Keratinocyte (primary cell): ENCODE results near the gene CASK. TPM values are rescaled to one million over a fixed set of nuclear protein-coding genes. Genes with fewer than 3 reads are reported as not detected.

ENCODE experiments used
- DNase-seq: peaks from one replicate; pipeline ENCODE4 v3.0.0-alpha.2; 2011; ENCODE audit warnings: low read depth, missing footprints, low spot score
- FAIRE-seq: peaks from 2 replicates; lab custom pipeline; 2011; peaks lifted over from hg19 to GRCh38; lab: Jason Lieb, UNC
- H2AFZ ChIP-seq: 2 replicates; pipeline ENCODE4 v1.6.0; 2012; ENCODE audit warnings: low read length, control low read depth, inconsistent platforms; ENCODE audit not compliant: control insufficient read depth
- H3K27ac ChIP-seq: 2 replicates; pipeline ENCODE4 v1.5.1; 2011; ENCODE audit warnings: low read length; ENCODE audit not compliant: control insufficient read depth, insufficient read depth
- H3K27me3 ChIP-seq: 3 replicates; pipeline ENCODE4 v1.6.0; 2011; ENCODE audit warnings: low read length; ENCODE audit not compliant: control insufficient read depth, insufficient read depth; ENCODE audit errors: extremely low read depth
- H3K36me3 ChIP-seq, 2 experiments: 2 replicates in 1 of 2; 3 replicates in 1 of 2; pipeline ENCODE4 v1.5.1; 2011; ENCODE audit warnings: low read length in 2 of 2, mild to moderate bottlenecking in 1 of 2; ENCODE audit not compliant: control insufficient read depth in 2 of 2, insufficient read depth in 2 of 2; ENCODE audit errors: extremely low read depth in 1 of 2
- H3K4me1 ChIP-seq: 3 replicates; pipeline ENCODE4 v1.5.1; 2011; ENCODE audit warnings: low read length; ENCODE audit not compliant: control insufficient read depth, insufficient read depth; ENCODE audit errors: extremely low read depth
- H3K4me2 ChIP-seq: 3 replicates; pipeline ENCODE4 v1.6.0; 2011; ENCODE audit warnings: low read depth, low read length; ENCODE audit not compliant: control insufficient read depth, insufficient read depth; ENCODE audit errors: extremely low read depth
- H3K4me3 ChIP-seq, 3 experiments: fragments of 200-600 bp in 1 of 3; sonication (generic) in 1 of 3; 2 replicates in 2 of 3; 3 replicates in 1 of 3; pipeline ENCODE4 v1.5.1; 2011 to 2016; ENCODE audit warnings: low read length in 3 of 3, mild to moderate bottlenecking in 3 of 3, control low read depth in 2 of 3, inconsistent platforms in 1 of 3, low read depth in 1 of 3, mixed read lengths in 1 of 3, mixed run types in 1 of 3, moderate library complexity in 1 of 3; ENCODE audit not compliant: control insufficient read depth in 2 of 3, insufficient read depth in 2 of 3; ENCODE audit errors: extremely low read depth in 1 of 3
- H3K79me2 ChIP-seq: 2 replicates; pipeline ENCODE4 v1.6.0; 2012; ENCODE audit warnings: low read length; ENCODE audit not compliant: control insufficient read depth, insufficient read depth
- H3K9ac ChIP-seq: 3 replicates; pipeline ENCODE4 v1.6.0; 2011; ENCODE audit warnings: low read length; ENCODE audit not compliant: control insufficient read depth, insufficient read depth; ENCODE audit errors: extremely low read depth
- H3K9me1 ChIP-seq: 3 replicates; pipeline ENCODE4 v1.6.0; 2011; ENCODE audit warnings: low read length; ENCODE audit not compliant: control insufficient read depth, insufficient read depth; ENCODE audit errors: extremely low read depth
- H3K9me3 ChIP-seq: 2 replicates; pipeline ENCODE4 v1.5.1; 2012; ENCODE audit warnings: low read depth, low read length; ENCODE audit not compliant: control insufficient read depth
- H4K20me1 ChIP-seq: 3 replicates; pipeline ENCODE4 v1.6.0; 2011; ENCODE audit warnings: low read length; ENCODE audit not compliant: control insufficient read depth, insufficient read depth; ENCODE audit errors: extremely low read depth
- CTCF ChIP-seq, 3 experiments: IDR thresholded peaks in 1 of 3; conservative IDR thresholded peaks in 1 of 3; optimal IDR thresholded peaks in 1 of 3; 2 replicates in 2 of 3; 3 replicates in 1 of 3; pipeline versions ENCODE3 to v1.5.1; 2011; ENCODE audit warnings: low read length in 3 of 3, mild to moderate bottlenecking in 3 of 3, moderate library complexity in 2 of 3, control low read depth in 1 of 3, inconsistent platforms in 1 of 3; ENCODE audit not compliant: insufficient read depth in 2 of 3; ENCODE audit errors: extremely low read depth in 1 of 3
- EZH2 ChIP-seq: IDR thresholded peaks from one replicate; pipeline ENCODE4 v1.6.1; 2012; ENCODE audit warnings: inconsistent platforms, mild to moderate bottlenecking, low read length, moderate library complexity
- dilution Hi-C: fragments of 300-500 bp; cut with MboI; formaldehyde crosslinking; loops from one replicate; pipeline ENCODE4 v1.7.0; 2020; ENCODE audit warnings: low sequenced_read_pairs; ENCODE audit not compliant: extremely low pct_ligation_motif_present
- polyA plus RNA-seq, 5 experiments: library from polyadenylated mRNA; depleted of rRNA in 3 of 5; stranded (reverse) in 3 of 5; stranded (forward) in 1 of 5; unstranded in 1 of 5; fragments of >200 nt; gene quantifications; 1 replicate in 1 of 5; 2 replicates in 3 of 5; 3 replicates in 1 of 5; pipeline versions ENCODE4 v1.2.1 to v1.2.3, GENCODE V29; 2011 to 2012; ENCODE audit warnings: missing spikeins in 2 of 5, low read depth in 1 of 5, low replicate concordance in 1 of 5

The CASK gene
- polyA plus RNA-seq, 1 donor (not counting 4 experiments of a cell fraction or from before 2014, with no cell fraction given), result 33.7 TPM

GRCh38 chrX:41519468-41519867 is 403.9 kb downstream of the CASK start:
- Histone ChIP-seq H3K27me3 (no peaks in the 10 kb centered on the region), H3K9me1 (no peaks in the 10 kb centered on the region), H3K4me3 (no peak overlapping the region), H3K36me3 (no peaks in the 10 kb centered on the region), H3K79me2 (no peaks in the 10 kb centered on the region), H3K4me1 (no peaks in the 10 kb centered on the region), H3K27ac (no peak overlapping the region), H3K4me2 (no peak overlapping the region), H2AFZ (no peak overlapping the region), H3K9ac (no peak overlapping the region), H3K9me3 (no peaks in the 10 kb centered on the region), H4K20me1 (no peaks in the 10 kb centered on the region)
- dilution Hi-C loops, result no loop called here
- no peak for FAIRE-seq
- no peak for DNase-seq
- no peak for TF ChIP-seq EZH2
- no peak for TF ChIP-seq CTCF (optimal IDR thresholded peaks at IDR 0.05 in 1 of 3, IDR thresholded peaks at IDR 0.05 in 1 of 3, conservative IDR thresholded peaks at IDR 0.05 in 1 of 3; ENCODE audit: extremely low read depth in 1 of 3, insufficient read depth in 2 of 3, low read length in 3 of 3)

- dilution Hi-C loops, result no loop called here
- no peaks in the 10 kb centered on the region for H4K20me1 ChIP-seq
- H3K4me1 ChIP-seq, result no peaks in the 10 kb centered on the region
- no peaks in the 10 kb centered on the region for H3K9me1 ChIP-seq
- no peak overlapping the region for H3K4me3 ChIP-seq
- H3K9me3 ChIP-seq, result no peaks in the 10 kb centered on the region
- no peak overlapping the region for H3K27ac ChIP-seq
- no peak for FAIRE-seq
- H3K79me2 ChIP-seq, result no peaks in the 10 kb centered on the region
- H2AFZ ChIP-seq, result no peak overlapping the region
- H3K9ac ChIP-seq, result no peak overlapping the region
- H3K27me3 ChIP-seq, result no peaks in the 10 kb centered on the region
- no peak for DNase-seq
- TF ChIP-seq CTCF (optimal IDR thresholded peaks at IDR 0.05 in 1 of 3, IDR thresholded peaks at IDR 0.05 in 1 of 3, conservative IDR thresholded peaks at IDR 0.05 in 1 of 3; ENCODE audit: extremely low read depth in 1 of 3, insufficient read depth in 2 of 3, low read length in 3 of 3) (no peak), EZH2 (no peak)
- H3K36me3 ChIP-seq, result no peaks in the 10 kb centered on the region
- no peak overlapping the region for H3K4me2 ChIP-seq
These were observed 404.5 kb downstream of the CASK start for GRCh38 chrX:41518841-41519220.
